ENCODE measurements around the gene CDKL1. TPM values are rescaled to one million over a fixed set of nuclear protein-coding genes. Genes with fewer than 3 reads are reported as not detected.
A peak's percentile ranks its signal among the peaks of the same experiment; 100 is the strongest.

CDKL1 gene
- total RNA-seq, 1 experiment from 2014 or later: 14.4 TPM

GRCh38 chr14:50360093-50360492 lies 36.6 kb downstream of the CDKL1 start:
- ChIA-PET CTCF (interaction anchor here (0.6 kb wide), 1 partner anchor 183 kb away, joined by 3 read pairs; no protein-coding TSS in a partner anchor), POLR2A (ENCODE audit: unreplicated experiment) (interaction anchor here (0.6 kb wide), 1 partner anchor 415 kb away, joined by 3 read pairs; no protein-coding TSS in a partner anchor)
- no peaks in the 10 kb centered on the region for H3K9me3 ChIP-seq (ENCODE audit: low read length)
- BruUV-seq (replicated peaks): no TSS peak
- no peak overlapping the region for H2AFZ ChIP-seq (ENCODE audit: low read length)
- no peaks in the 10 kb centered on the region for H3K79me2 ChIP-seq (ENCODE audit: low read length)
- H3K36me3 ChIP-seq (ENCODE audit: low read depth, low read length): no peaks in the 10 kb centered on the region
- H3K4me3 ChIP-seq (ENCODE audit: low read length): no peak overlapping the region
- intact Hi-C loops (cut with micrococcal nuclease): loop anchor here (2.0 kb wide), 1 partner anchor 37 kb away; the partner anchor contains the start of gene CDKL1
- no peaks in the 10 kb centered on the region for H3F3A ChIP-seq (ENCODE audit: low read length, unreplicated experiment)
- no peaks in the 10 kb centered on the region for H3K27me3 ChIP-seq (ENCODE audit: low read length)
- DNase-seq (no peak), ATAC-seq (no peak)
- H3K4me2 ChIP-seq (ENCODE audit: low read length): no peak overlapping the region
- no peak overlapping the region for H3K9ac ChIP-seq (ENCODE audit: low read length)
- peaks cover 19% of the 10 kb centered on the region for H3K4me1 ChIP-seq (ENCODE audit: insufficient read depth, low read length)
- TF ChIP-seq, protein P1, sequence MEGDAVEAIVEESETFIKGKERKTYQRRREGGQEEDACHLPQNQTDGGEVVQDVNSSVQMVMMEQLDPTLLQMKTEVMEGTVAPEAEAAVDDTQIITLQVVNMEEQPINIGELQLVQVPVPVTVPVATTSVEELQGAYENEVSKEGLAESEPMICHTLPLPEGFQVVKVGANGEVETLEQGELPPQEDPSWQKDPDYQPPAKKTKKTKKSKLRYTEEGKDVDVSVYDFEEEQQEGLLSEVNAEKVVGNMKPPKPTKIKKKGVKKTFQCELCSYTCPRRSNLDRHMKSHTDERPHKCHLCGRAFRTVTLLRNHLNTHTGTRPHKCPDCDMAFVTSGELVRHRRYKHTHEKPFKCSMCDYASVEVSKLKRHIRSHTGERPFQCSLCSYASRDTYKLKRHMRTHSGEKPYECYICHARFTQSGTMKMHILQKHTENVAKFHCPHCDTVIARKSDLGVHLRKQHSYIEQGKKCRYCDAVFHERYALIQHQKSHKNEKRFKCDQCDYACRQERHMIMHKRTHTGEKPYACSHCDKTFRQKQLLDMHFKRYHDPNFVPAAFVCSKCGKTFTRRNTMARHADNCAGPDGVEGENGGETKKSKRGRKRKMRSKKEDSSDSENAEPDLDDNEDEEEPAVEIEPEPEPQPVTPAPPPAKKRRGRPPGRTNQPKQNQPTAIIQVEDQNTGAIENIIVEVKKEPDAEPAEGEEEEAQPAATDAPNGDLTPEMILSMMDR (conservative IDR thresholded peaks at IDR 0.05; ENCODE audit: low read depth, low read length): no peak
- TF ChIP-seq EZH2phosphoT487 (IDR thresholded peaks at IDR 0.05; ENCODE audit: borderline replicate concordance, low read length): no peak
- TF ChIP-seq EZH2 (IDR thresholded peaks at IDR 0.05; ENCODE audit: low read length, unreplicated experiment): no peak
- no peaks in the 10 kb centered on the region for H3K9me2 ChIP-seq (replicated peaks; ENCODE audit: low read length)
- H4K20me1 ChIP-seq (ENCODE audit: low read length): no peaks in the 10 kb centered on the region
- peak overlapping the region; percentile 53; the same call in 1 of the 2 replicates for H3K27ac ChIP-seq (ENCODE audit: low read length)

DNA sequence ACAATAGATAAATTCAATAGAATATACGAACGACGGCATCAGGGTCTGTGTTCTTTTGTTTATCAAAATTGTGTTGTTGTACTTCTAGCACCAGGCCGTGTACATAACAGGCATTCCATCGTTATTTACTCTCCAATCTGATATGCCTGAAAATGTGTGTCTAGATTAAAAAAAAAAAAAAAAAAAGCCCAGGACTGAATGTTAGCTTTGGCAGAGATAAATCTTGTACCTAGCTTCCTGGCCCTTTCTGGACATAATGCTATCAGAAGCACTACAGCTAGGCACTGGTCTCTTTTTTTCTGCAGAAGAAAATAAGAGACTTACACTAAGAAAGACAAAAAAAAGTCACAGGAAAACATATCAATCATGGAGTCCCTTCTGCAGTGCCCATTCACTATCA lies 37.0 kb downstream of the CDKL1 start:
- TF ChIP-seq, protein P1 (conservative IDR thresholded peaks at IDR 0.05; ENCODE audit: low read depth, low read length): no peak
- TF ChIP-seq EZH2phosphoT487 (IDR thresholded peaks at IDR 0.05; ENCODE audit: borderline replicate concordance, low read length) (no peak), EZH2 (IDR thresholded peaks at IDR 0.05; ENCODE audit: low read length, unreplicated experiment) (no peak)
- DNase-seq (no peak), ATAC-seq (no peak)
- CTCF ChIA-PET: no interaction called here
- no peaks in the 10 kb centered on the region for H4K20me1 ChIP-seq (ENCODE audit: low read length)
- no peak overlapping the region for H2AFZ ChIP-seq (ENCODE audit: low read length)
- H3F3A ChIP-seq (ENCODE audit: low read length, unreplicated experiment): no peaks in the 10 kb centered on the region
- no peak overlapping the region for H3K4me2 ChIP-seq (ENCODE audit: low read length)
- no peak overlapping the region for H3K9ac ChIP-seq (ENCODE audit: low read length)
- POLR2A ChIA-PET (ENCODE audit: unreplicated experiment): interaction anchor here (0.6 kb wide), 1 partner anchor 415 kb away, joined by 3 read pairs; no protein-coding TSS in a partner anchor
- no TSS peak for BruUV-seq (replicated peaks)
- no peaks in the 10 kb centered on the region for H3K9me3 ChIP-seq (ENCODE audit: low read length)
- H3K4me3 ChIP-seq (ENCODE audit: low read length): no peak overlapping the region
- H3K79me2 ChIP-seq (ENCODE audit: low read length): no peaks in the 10 kb centered on the region
- no peaks in the 10 kb centered on the region for H3K36me3 ChIP-seq (ENCODE audit: low read depth, low read length)
- H3K27ac ChIP-seq (ENCODE audit: low read length): no peak overlapping the region
- intact Hi-C loops (cut with micrococcal nuclease): loop anchor here (2.0 kb wide), 1 partner anchor 37 kb away; the partner anchor contains the start of gene CDKL1
- H3K27me3 ChIP-seq (ENCODE audit: low read length): no peaks in the 10 kb centered on the region
- peaks cover 14% of the 10 kb centered on the region for H3K4me1 ChIP-seq (ENCODE audit: insufficient read depth, low read length)
- no peaks in the 10 kb centered on the region for H3K9me2 ChIP-seq (replicated peaks; ENCODE audit: low read length)

DNA sequence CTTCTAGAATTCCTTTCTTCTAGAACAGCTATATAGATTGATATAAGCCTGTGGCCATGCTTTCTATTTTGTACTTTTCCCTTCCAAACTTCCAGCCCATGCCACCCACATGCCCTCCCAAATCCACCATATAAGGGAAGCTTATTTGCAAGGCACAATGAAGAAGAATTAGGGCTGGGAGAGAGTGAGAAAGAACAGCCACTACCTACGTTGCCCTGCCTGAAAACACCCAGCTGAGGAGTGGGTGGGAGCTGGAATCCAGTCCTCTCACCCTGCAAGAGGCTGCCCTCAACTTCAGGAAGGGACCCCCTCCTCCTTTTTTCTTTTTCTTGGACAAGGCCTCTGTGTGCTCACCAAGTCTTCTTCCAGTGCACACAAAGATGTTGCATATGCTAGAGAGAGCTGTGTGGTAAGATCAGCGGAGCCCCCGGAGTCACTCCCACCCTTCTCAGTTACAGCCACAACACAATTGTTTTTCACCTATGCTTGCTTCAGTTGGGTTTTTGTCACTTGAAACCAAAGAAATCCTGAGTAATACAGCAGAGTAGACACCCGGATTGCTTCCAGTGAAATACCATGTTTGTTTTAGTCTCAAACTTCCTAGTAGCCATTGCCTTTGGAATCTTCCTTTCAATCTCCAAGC lies 38.8 kb downstream of the CDKL1 start:
- Histone ChIP-seq H3K36me3 (ENCODE audit: low read depth, low read length) (no peaks in the 10 kb centered on the region), H3K27ac (ENCODE audit: low read length) (no peak overlapping the region), H4K20me1 (ENCODE audit: low read length) (no peaks in the 10 kb centered on the region), H3K4me3 (ENCODE audit: low read length) (no peak overlapping the region), H3K9me2 (replicated peaks; ENCODE audit: low read length) (no peaks in the 10 kb centered on the region), H3K27me3 (ENCODE audit: low read length) (no peaks in the 10 kb centered on the region), H2AFZ (ENCODE audit: low read length) (no peak overlapping the region), H3K4me1 (ENCODE audit: insufficient read depth, low read length) (peaks cover 12% of the 10 kb centered on the region), H3K79me2 (ENCODE audit: low read length) (no peaks in the 10 kb centered on the region), H3F3A (ENCODE audit: low read length, unreplicated experiment) (no peaks in the 10 kb centered on the region), H3K9ac (ENCODE audit: low read length) (no peak overlapping the region), H3K4me2 (ENCODE audit: low read length) (no peak overlapping the region), H3K9me3 (ENCODE audit: low read length) (no peaks in the 10 kb centered on the region)
- no peak for TF ChIP-seq EZH2phosphoT487 (IDR thresholded peaks at IDR 0.05; ENCODE audit: borderline replicate concordance, low read length)
- TF ChIP-seq, protein P1 (conservative IDR thresholded peaks at IDR 0.05; ENCODE audit: low read depth, low read length): no peak
- TF ChIP-seq EZH2 (IDR thresholded peaks at IDR 0.05; ENCODE audit: low read length, unreplicated experiment): no peak
- CTCF ChIA-PET: no interaction called here
- DNase-seq (no peak), ATAC-seq (no peak)
- intact Hi-C loops (cut with micrococcal nuclease): no loop called here
- POLR2A ChIA-PET (ENCODE audit: unreplicated experiment): no interaction called here
- no TSS peak for BruUV-seq (replicated peaks)
